ENCODE measurements around the gene FRMD1. TPM values are rescaled to one million over a fixed set of nuclear protein-coding genes. Genes with fewer than 3 reads are reported as not detected.

FRMD1 gene
- total and polyA plus RNA-seq, 2 donors (not counting 3 experiments of a cell fraction or from before 2014, with no cell fraction given), result not detected

GRCh38 chr6:168055696-168056489 lies 23.1 kb downstream of the FRMD1 start:
- DNase-seq (ENCODE audit: low read depth, low spot score), result no peak
- TF ChIP-seq POLR2A (IDR thresholded peaks at IDR 0.05; ENCODE audit: low read depth, low read length) (no peak), CTCF (IDR thresholded peaks at IDR 0.05; ENCODE audit: extremely low read depth in 1 of 2, insufficient read depth in 1 of 2, low read depth in 1 of 2, low read length in 2 of 2) (no peak), EZH2 (IDR thresholded peaks at IDR 0.05; ENCODE audit: borderline replicate concordance, low read depth, low read length, severe bottlenecking) (no peak)
- CTCF ChIA-PET, result no interaction called here
- Histone ChIP-seq H3K27me3 (ENCODE audit: control insufficient read depth in 2 of 2, insufficient read depth in 2 of 2, low read length in 2 of 2) (no peaks in the 10 kb centered on the region), H4K20me1 (replicated peaks; ENCODE audit: control insufficient read depth, extremely low read depth, insufficient read depth, low read length) (no peaks in the 10 kb centered on the region), H3K79me2 (ENCODE audit: control insufficient read depth, insufficient read depth, low read length) (no peaks in the 10 kb centered on the region), H3K9me3 (replicated peaks; ENCODE audit: control insufficient read depth, insufficient read depth, low read length) (no peaks in the 10 kb centered on the region), H3K4me2 (ENCODE audit: insufficient read depth, low read length) (no peak overlapping the region), H2AFZ (ENCODE audit: low read depth, low read length) (no peak overlapping the region), H3K4me3 (replicated peaks in 1 of 3; ENCODE audit: insufficient read depth in 1 of 3, low read depth in 1 of 3, low read length in 3 of 3) (no peak overlapping the region), H3K36me3 (ENCODE audit: control insufficient read depth in 2 of 2, extremely low read depth in 1 of 2, insufficient read depth in 2 of 2, low read length in 2 of 2) (no peaks in the 10 kb centered on the region), H3K9ac (replicated peaks; ENCODE audit: extremely low read depth, insufficient read depth, low read length) (no peak overlapping the region), H3K4me1 (ENCODE audit: control insufficient read depth, extremely low read depth, insufficient read depth, low read length) (no peaks in the 10 kb centered on the region), H3K9me1 (replicated peaks; ENCODE audit: control insufficient read depth, extremely low read depth, insufficient read depth, low read length) (no peaks in the 10 kb centered on the region), H3K27ac (ENCODE audit: insufficient read depth, low read depth, low read length) (no peak overlapping the region)
- intact Hi-C loops (cut with micrococcal nuclease), result no loop called here
- BruUV-seq (replicated peaks), result no TSS peak
- no peak for FAIRE-seq
- dilution Hi-C loops (cut with MboI; ENCODE audit: extremely low pct_ligation_motif_present, low sequenced_read_pairs), result no loop called here
- POLR2A ChIA-PET, result no interaction called here

- CTCF ChIA-PET, result no interaction called here
Observed at GRCh38 chr6:168054765-168055560, 24.0 kb downstream of the FRMD1 start.

More at GRCh38 chr6:168054765-168055560, 24.0 kb downstream of the FRMD1 start:
- no peaks in the 10 kb centered on the region for H3K9me3 ChIP-seq (replicated peaks; ENCODE audit: control insufficient read depth, insufficient read depth, low read length)
- dilution Hi-C loops (cut with MboI; ENCODE audit: extremely low pct_ligation_motif_present, low sequenced_read_pairs), result no loop called here
- H3K27ac ChIP-seq (ENCODE audit: insufficient read depth, low read depth, low read length), result no peak overlapping the region
- no TSS peak for BruUV-seq (replicated peaks)
- intact Hi-C loops (cut with micrococcal nuclease), result loop anchor here (5.0 kb wide), 1 partner anchor 77 kb away; no protein-coding TSS in a partner anchor
- H3K4me1 ChIP-seq (ENCODE audit: control insufficient read depth, extremely low read depth, insufficient read depth, low read length), result no peaks in the 10 kb centered on the region
- no peaks in the 10 kb centered on the region for H3K79me2 ChIP-seq (ENCODE audit: control insufficient read depth, insufficient read depth, low read length)
- no peaks in the 10 kb centered on the region for H4K20me1 ChIP-seq (replicated peaks; ENCODE audit: control insufficient read depth, extremely low read depth, insufficient read depth, low read length)
- POLR2A ChIA-PET, result no interaction called here
- no peaks in the 10 kb centered on the region for H3K36me3 ChIP-seq (ENCODE audit: control insufficient read depth in 2 of 2, extremely low read depth in 1 of 2, insufficient read depth in 2 of 2, low read length in 2 of 2)
- no peak for FAIRE-seq
- H3K4me3 ChIP-seq (replicated peaks in 1 of 3; ENCODE audit: insufficient read depth in 1 of 3, low read depth in 1 of 3, low read length in 3 of 3), result no peak overlapping the region
- no peak for DNase-seq (ENCODE audit: low read depth, low spot score)
- H3K4me2 ChIP-seq (ENCODE audit: insufficient read depth, low read length), result no peak overlapping the region
- H2AFZ ChIP-seq (ENCODE audit: low read depth, low read length), result no peak overlapping the region
- no peak overlapping the region for H3K9ac ChIP-seq (replicated peaks; ENCODE audit: extremely low read depth, insufficient read depth, low read length)
- H3K9me1 ChIP-seq (replicated peaks; ENCODE audit: control insufficient read depth, extremely low read depth, insufficient read depth, low read length), result no peaks in the 10 kb centered on the region
- TF ChIP-seq POLR2AphosphoS5 (IDR thresholded peaks at IDR 0.05; ENCODE audit: insufficient read depth, low read depth, low read length), result no peak
- TF ChIP-seq MYC (IDR thresholded peaks at IDR 0.05; ENCODE audit: low read depth, low read length), result no peak
- no peak for TF ChIP-seq FOS (IDR thresholded peaks at IDR 0.05; ENCODE audit: borderline replicate concordance, insufficient read depth, low read length)
- no peak for TF ChIP-seq EZH2 (IDR thresholded peaks at IDR 0.05; ENCODE audit: borderline replicate concordance, low read depth, low read length, severe bottlenecking)
- no peak for TF ChIP-seq CTCF (IDR thresholded peaks at IDR 0.05; ENCODE audit: extremely low read depth in 1 of 2, insufficient read depth in 1 of 2, low read depth in 1 of 2, low read length in 2 of 2)
- no peak for TF ChIP-seq MAX (IDR thresholded peaks at IDR 0.05; ENCODE audit: insufficient read depth, insufficient read length)
- TF ChIP-seq GATA2 (IDR thresholded peaks at IDR 0.05; ENCODE audit: insufficient read depth, insufficient read length, low read depth, low read length), result no peak
- TF ChIP-seq JUN (IDR thresholded peaks at IDR 0.05; ENCODE audit: borderline replicate concordance, insufficient read depth, insufficient read length, low read depth), result no peak
- no peak for TF ChIP-seq POLR2A (IDR thresholded peaks at IDR 0.05; ENCODE audit: low read depth, low read length)
- no peaks in the 10 kb centered on the region for H3K27me3 ChIP-seq (ENCODE audit: control insufficient read depth in 2 of 2, insufficient read depth in 2 of 2, low read length in 2 of 2)
